WERI-Rb-1 (cell line): ENCODE results near the gene DCDC2C.

ENCODE experiments used
- DNase-seq: peaks from one replicate; pipeline ENCODE4 v3.0.0-alpha.2; 2020
- H3K27ac ChIP-seq: fragments of 250-450 bp; sonication (Bioruptor Pico); 2 replicates; pipeline ENCODE4 v1.5.1; 2020; ENCODE audit warnings: mild to moderate bottlenecking, moderate library complexity
- H3K27me3 ChIP-seq: fragments of 250-450 bp; sonication (Bioruptor Pico); 2 replicates; pipeline ENCODE4 v1.5.1; 2021; ENCODE audit warnings: mild to moderate bottlenecking, low read depth, moderate library complexity; ENCODE audit not compliant: insufficient read depth, severe bottlenecking
- H3K36me3 ChIP-seq: fragments of 250-450 bp; sonication (Bioruptor Pico); 2 replicates; pipeline ENCODE4 v1.5.1; 2020; ENCODE audit warnings: mild to moderate bottlenecking, moderate library complexity
- H3K4me3 ChIP-seq: 2 replicates; pipeline ENCODE4 v1.5.1; 2011; ENCODE audit warnings: low read depth, mild to moderate bottlenecking, control low read depth, low read length
- H3K9me3 ChIP-seq: fragments of 250-450 bp; sonication (Bioruptor Pico); 2 replicates; pipeline ENCODE4 v1.5.1; 2021; ENCODE audit warnings: mild to moderate bottlenecking, moderate library complexity; ENCODE audit not compliant: severe bottlenecking
- TF ChIP-seq, protein P1 (sequence below): IDR thresholded peaks from 2 replicates; pipeline ENCODE4 v1.5.1; 2011; ENCODE audit warnings: low read depth, mild to moderate bottlenecking, control low read depth, inconsistent platforms, low read length

Gene DCDC2C

GRCh38 chr2:3864943-3865865, 161.8 kb downstream of the DCDC2C start:
- H3K27me3 ChIP-seq: no peaks in the 10 kb centered on the region
- H3K4me3 ChIP-seq: no peak overlapping the region
- DNase-seq: no peak
- no peaks in the 10 kb centered on the region for H3K9me3 ChIP-seq
- H3K27ac ChIP-seq: no peak overlapping the region
- no peaks in the 10 kb centered on the region for H3K36me3 ChIP-seq
- TF ChIP-seq, protein P1, sequence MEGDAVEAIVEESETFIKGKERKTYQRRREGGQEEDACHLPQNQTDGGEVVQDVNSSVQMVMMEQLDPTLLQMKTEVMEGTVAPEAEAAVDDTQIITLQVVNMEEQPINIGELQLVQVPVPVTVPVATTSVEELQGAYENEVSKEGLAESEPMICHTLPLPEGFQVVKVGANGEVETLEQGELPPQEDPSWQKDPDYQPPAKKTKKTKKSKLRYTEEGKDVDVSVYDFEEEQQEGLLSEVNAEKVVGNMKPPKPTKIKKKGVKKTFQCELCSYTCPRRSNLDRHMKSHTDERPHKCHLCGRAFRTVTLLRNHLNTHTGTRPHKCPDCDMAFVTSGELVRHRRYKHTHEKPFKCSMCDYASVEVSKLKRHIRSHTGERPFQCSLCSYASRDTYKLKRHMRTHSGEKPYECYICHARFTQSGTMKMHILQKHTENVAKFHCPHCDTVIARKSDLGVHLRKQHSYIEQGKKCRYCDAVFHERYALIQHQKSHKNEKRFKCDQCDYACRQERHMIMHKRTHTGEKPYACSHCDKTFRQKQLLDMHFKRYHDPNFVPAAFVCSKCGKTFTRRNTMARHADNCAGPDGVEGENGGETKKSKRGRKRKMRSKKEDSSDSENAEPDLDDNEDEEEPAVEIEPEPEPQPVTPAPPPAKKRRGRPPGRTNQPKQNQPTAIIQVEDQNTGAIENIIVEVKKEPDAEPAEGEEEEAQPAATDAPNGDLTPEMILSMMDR: no peak

- H3K27me3 ChIP-seq: no peaks in the 10 kb centered on the region
- no peak overlapping the region for H3K4me3 ChIP-seq
- DNase-seq: no peak
- TF ChIP-seq, protein P1: no peak
- no peaks in the 10 kb centered on the region for H3K9me3 ChIP-seq
- no peaks in the 10 kb centered on the region for H3K36me3 ChIP-seq
- H3K27ac ChIP-seq: no peak overlapping the region
These were observed 164.1 kb downstream of the DCDC2C start for GRCh38 chr2:3867469-3867868.

DNA sequence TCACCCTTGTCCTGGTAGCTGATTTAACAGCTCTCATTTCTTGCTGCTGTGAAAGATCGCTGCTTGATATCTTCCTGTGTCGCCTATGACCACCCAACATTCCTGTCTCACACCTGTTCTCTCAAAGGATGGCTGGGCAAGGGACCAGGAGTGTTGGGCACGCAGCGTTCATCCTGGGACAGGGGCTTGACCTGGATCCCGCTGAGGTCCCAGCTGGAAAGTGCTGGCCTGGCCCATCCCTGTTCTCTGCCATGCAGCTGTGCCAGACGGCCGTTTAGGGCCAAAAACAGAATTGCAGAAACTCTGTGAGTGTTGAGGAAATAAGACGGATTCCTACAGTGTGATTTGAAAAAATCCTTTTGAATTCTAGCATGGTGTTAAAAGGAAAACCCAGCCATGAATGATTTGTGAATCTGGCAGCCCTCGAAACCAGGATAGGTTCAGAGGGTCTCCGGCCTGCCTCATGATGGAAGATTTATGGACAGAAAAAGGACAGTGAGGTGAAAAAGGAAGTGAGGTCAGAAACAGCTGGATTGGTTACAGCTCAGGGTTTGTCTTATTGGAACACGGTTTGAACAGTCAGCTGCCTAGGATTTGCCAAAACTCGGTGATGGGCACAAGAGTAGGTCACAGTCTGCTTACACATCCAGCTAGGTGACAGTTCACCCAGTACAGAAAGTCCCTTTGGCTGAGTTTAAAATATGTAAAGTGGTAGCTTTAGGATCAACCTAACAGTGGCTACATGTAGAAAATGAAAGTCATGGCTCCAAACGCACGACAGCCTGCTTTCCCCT, 164.8 kb downstream of the DCDC2C start:
- TF ChIP-seq, protein P1: no peak
- no peaks in the 10 kb centered on the region for H3K36me3 ChIP-seq
- H3K27ac ChIP-seq: no peak overlapping the region
- H3K4me3 ChIP-seq: no peak overlapping the region
- H3K9me3 ChIP-seq: no peaks in the 10 kb centered on the region
- no peaks in the 10 kb centered on the region for H3K27me3 ChIP-seq
- DNase-seq: no peak

DNA sequence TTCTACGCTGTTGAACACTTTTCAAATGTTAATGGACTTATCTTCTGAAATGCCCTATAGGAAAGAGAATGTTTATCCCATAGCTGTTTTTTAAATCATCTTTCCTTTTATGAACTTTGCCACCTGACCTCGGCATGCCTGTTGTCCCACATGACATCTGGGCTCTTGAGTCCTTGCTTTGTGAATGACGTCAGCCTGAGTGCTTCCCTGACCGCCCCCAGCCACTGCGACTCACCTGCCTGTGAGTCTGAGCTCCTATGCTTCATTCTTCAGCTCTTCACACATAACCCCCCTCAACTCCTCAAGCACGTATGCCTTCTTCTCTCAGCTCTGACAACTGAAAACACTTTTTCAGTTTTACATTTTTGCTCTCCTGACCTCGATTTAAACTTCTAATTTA, 166.8 kb downstream of the DCDC2C start:
- no peak for DNase-seq
- Histone ChIP-seq H3K27ac (no peak overlapping the region), H3K4me3 (no peak overlapping the region), H3K36me3 (no peaks in the 10 kb centered on the region), H3K27me3 (no peaks in the 10 kb centered on the region), H3K9me3 (no peaks in the 10 kb centered on the region)
- TF ChIP-seq, protein P1: no peak

DNA sequence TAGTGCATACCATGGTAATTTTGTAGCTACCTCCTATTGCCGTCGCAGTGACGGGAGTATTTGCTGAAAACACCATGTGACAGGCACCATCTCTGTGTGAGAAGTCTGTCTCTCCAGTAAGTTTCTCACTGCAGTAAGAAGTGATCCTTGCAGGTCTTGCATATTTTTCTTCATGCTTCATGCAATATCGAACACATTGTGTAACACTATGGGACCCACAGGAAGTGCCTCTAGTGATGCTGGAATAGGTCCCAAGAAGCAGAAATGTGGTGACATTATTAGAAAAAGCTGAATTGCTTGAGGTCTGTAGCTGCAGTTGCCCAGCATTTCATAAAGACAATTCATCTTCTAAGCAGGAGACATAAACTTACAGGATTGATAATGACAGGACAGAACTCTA, 167.6 kb downstream of the DCDC2C start:
- H3K27ac ChIP-seq: no peak overlapping the region
- no peak for DNase-seq

More for the DNA sequence above, 167.6 kb downstream of the DCDC2C start:
- Histone ChIP-seq H3K9me3 (no peaks in the 10 kb centered on the region), H3K27me3 (no peaks in the 10 kb centered on the region), H3K4me3 (no peak overlapping the region), H3K36me3 (no peaks in the 10 kb centered on the region)
- TF ChIP-seq, protein P1: no peak
